ENCODE results near the gene FAM240A.

Gene FAM240A

DNA sequence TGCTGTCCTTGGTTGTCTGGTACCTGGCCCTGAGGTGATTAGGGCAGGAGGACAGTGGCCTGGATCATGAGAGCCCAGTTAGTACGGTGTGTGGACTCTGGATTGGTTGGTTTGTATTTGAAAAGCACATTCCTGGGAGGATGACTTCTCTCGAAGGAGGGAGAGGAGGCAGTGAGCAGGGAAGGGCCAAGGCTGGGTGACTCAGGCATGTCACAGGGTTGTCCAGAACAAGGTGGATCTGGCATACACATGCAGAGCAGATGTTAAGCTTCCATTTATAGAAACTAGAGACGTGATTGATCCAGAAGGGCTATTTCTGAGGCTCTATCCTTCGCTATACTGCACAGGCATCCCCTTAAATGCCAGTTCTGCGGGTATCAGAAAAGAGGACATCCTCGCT, 34.4 kb downstream of the FAM240A start:
- TF ChIP-seq, protein P1, sequence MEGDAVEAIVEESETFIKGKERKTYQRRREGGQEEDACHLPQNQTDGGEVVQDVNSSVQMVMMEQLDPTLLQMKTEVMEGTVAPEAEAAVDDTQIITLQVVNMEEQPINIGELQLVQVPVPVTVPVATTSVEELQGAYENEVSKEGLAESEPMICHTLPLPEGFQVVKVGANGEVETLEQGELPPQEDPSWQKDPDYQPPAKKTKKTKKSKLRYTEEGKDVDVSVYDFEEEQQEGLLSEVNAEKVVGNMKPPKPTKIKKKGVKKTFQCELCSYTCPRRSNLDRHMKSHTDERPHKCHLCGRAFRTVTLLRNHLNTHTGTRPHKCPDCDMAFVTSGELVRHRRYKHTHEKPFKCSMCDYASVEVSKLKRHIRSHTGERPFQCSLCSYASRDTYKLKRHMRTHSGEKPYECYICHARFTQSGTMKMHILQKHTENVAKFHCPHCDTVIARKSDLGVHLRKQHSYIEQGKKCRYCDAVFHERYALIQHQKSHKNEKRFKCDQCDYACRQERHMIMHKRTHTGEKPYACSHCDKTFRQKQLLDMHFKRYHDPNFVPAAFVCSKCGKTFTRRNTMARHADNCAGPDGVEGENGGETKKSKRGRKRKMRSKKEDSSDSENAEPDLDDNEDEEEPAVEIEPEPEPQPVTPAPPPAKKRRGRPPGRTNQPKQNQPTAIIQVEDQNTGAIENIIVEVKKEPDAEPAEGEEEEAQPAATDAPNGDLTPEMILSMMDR (conservative IDR thresholded peaks at IDR 0.05): no peak
- no peak for TF ChIP-seq ZFX (IDR thresholded peaks at IDR 0.05)
- no peak overlapping the region for H3K27ac ChIP-seq

DNA sequence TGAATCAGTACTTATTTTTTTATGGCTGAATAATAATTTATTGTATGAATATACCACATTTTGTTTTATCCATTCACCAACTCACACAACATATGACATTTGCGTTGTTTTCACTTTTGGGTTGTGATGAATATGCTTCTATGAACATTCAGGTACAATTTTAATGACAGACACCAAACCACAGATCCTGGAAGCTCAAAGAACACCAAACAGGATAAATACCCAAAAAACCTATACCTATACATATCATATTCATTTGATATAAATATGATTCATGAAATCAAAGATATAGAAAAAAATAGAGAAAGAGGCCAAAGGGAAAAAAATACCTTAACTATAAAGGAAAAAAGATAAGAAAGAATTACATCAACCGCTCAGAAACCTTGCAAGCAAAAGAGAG, 35.8 kb downstream of the FAM240A start:
- TF ChIP-seq, protein P1 (conservative IDR thresholded peaks at IDR 0.05): no peak
- TF ChIP-seq ZFX (IDR thresholded peaks at IDR 0.05): no peak
- no peak overlapping the region for H3K27ac ChIP-seq

DNA sequence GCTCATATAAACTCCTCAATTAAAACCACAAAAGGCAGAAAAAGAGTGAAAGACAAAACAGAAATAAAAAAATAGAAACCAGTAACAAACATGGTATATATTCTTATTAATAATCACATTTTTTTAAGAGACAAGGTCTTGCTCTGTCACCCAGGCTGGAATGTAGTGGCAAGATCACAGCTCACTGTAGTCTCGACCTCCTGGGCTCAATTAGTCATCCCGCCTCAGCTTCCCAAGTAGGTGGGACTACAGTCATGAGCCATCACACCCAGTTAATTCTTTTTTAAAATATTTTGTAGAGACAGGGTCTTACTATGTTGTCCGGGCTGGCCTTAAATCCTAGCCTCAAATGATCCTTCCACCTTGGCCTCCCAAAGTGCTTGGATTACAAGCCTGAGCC, 37.1 kb downstream of the FAM240A start:
- TF ChIP-seq ZFX (IDR thresholded peaks at IDR 0.05): no peak
- TF ChIP-seq, protein P1 (conservative IDR thresholded peaks at IDR 0.05): no peak
- H3K27ac ChIP-seq: no peak overlapping the region

DNA sequence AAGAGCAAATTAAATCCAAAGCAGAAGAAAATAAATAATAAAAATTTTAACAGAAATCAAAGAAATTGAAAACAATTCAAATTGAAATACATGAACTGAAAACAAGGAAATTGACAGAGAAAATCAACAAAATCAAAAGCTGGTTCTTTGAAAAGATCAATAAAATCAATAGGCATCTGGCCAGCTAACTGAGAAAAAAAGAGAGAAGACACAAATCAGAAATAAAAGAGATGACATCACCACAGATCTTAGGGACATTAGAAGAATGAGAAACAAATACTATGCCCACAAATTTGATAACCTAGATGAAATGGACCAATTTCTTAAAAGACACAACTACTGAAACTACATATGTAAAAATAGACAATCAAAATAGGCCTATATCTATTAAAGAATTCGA, 38.8 kb downstream of the FAM240A start:
- TF ChIP-seq, protein P1 (conservative IDR thresholded peaks at IDR 0.05): no peak
- TF ChIP-seq ZFX (IDR thresholded peaks at IDR 0.05): no peak
- H3K27ac ChIP-seq: no peak overlapping the region

DNA sequence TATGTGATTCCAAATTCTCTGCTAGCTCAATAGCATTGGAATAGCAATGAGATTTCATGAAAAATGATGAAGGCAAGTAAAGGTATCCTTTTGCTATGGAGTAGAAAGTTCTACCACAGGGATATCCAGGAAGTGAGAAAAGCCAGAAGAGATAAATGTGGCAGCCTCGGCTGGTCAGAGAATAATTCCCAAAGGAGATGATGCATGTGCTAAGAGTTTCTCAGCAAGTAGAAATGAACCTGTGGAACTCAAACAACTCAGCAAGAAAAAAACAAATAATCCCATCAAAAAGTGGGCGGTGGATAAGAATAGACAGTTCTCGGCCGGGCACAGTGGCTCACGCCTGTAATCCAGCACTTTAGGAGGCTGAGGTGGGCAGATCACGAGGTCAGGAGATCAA, 42.9 kb downstream of the FAM240A start:
- H3K27ac ChIP-seq: no peak overlapping the region
- TF ChIP-seq, protein P1 (conservative IDR thresholded peaks at IDR 0.05): no peak
- no peak for TF ChIP-seq ZFX (IDR thresholded peaks at IDR 0.05)

DNA sequence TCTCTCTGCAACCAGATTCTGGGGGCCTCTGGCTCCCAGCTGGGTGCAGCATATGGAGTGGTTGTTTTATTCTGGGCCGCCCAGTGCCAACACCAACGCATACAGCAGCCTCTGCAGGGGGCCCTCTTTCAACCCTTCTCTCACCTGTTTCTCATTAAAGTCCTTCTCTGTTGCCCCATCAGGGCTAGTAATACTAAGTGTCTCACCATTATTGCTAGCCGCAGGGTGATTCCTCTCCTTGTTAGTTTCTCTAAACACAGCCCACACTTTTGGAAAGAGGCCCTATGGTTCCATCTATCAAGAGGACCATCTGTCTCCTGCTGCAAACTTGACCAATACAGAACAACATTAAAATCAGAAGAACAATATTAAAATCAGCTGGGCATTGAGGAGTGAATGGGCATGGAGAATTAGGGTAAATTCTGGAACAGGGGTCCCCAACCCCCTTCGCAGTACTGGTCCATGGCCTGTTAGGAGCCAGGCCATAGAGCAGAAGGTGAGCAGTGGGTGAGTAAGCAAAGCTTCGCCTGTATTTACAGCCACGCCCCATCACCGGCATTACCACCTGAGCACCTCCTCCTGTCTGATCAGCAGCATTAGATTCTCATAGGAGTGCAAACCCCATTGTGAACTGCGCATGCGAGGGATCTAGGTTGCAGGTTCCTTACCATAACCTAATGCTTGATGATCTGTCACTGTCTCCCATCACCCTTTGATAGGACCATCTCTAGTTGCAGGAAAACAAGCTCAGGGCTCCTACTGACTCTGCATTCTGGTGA, 44.6 kb downstream of the FAM240A start:
- TF ChIP-seq, protein P1 (conservative IDR thresholded peaks at IDR 0.05): no peak
- no peak for TF ChIP-seq ZFX (IDR thresholded peaks at IDR 0.05)

DNA sequence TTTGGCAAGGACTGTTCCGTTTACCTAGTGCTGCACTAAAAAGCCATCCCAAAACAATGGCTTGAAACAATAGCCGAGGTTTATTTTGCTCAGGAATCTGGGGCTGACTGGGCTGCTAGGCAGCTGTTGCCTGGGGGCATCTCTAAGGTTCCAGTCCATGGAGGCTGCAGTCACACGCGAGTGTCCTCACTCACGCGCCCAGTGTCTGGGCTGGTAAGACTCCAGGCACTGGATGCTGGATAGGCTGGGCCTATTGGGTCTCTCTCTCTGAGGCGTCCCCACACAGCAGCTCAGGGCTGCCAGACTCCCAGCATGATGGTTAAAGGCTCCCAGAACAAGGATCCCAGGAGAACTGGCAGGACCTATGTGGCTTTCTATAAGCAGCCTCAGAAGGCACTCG, 47.0 kb downstream of the FAM240A start:
- H3K27ac ChIP-seq: no peak overlapping the region
- no peak for TF ChIP-seq ZFX (IDR thresholded peaks at IDR 0.05)
- TF ChIP-seq, protein P1 (conservative IDR thresholded peaks at IDR 0.05): no peak

More for the DNA sequence above, 44.6 kb downstream of the FAM240A start:
- H3K27ac ChIP-seq: no peak overlapping the region
